ENCODE measurements around the gene PHACTR1. TPM values are rescaled to one million over a fixed set of nuclear protein-coding genes. Genes with fewer than 3 reads are reported as not detected.

PHACTR1 gene
- total and polyA plus RNA-seq, 9 of the 15 experiments (the other 6 are each of a cell fraction or from before 2014, with no cell fraction given), result 11.5 to 32.6 (median 22.0) TPM

DNA sequence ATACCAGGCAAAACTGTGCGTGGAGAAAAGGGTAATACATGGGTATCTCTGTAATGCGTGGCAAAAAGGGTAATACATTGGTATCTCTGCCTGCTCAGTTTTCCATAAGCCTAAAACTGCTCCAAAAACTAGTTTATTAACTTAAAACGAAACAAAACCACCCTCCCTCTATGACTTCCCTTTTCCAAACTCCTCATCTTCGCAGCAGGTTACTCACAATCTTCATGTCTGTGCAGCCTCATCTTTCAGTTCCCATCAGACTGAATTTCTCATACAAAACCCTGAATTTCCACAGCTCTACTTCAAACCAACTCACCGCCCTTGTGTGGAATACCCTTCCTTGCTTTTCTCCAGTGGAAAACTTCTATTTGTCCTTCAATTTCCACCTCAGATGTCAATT lies 199.4 kb downstream of the PHACTR1 start:
- CTCF ChIA-PET (ENCODE audit: low intra/inter-chr PET ratio), result interaction anchor here (0.7 kb wide), 1 partner anchor 315 kb away, joined by 3 read pairs; no protein-coding TSS in a partner anchor
- POLR2A ChIA-PET, result no interaction called here

More for the DNA sequence above, 199.4 kb downstream of the PHACTR1 start:
- Histone ChIP-seq H3K27me3 (ENCODE audit: control insufficient read depth in 2 of 2, insufficient read depth in 2 of 2, low read length in 2 of 2) (peaks cover 0 to 4% of the 10 kb centered on the region in 2 experiments; a peak in 2 of 5 replicates), H3K36me3 (ENCODE audit: control insufficient read depth, insufficient read depth, low read length) (no peaks in the 10 kb centered on the region), H3K4me1 (replicated peaks in 1 of 2; ENCODE audit: control insufficient read depth in 2 of 2, insufficient read depth in 2 of 2, low read length in 2 of 2) (no peaks in the 10 kb centered on the region), H3K4me3 (no peak overlapping the region), H3K79me2 (ENCODE audit: control insufficient read depth, insufficient read depth, low read length) (no peaks in the 10 kb centered on the region), H3K27ac (ENCODE audit: extremely low read depth, low read depth, low read length) (no peak overlapping the region), H3K9me3 (replicated peaks; ENCODE audit: control insufficient read depth, insufficient read depth, low read depth, low read length) (no peaks in the 10 kb centered on the region), H3K9ac (ENCODE audit: insufficient read depth in 1 of 2, low read depth in 2 of 2, low read length in 2 of 2) (no peak overlapping the region), H2AFZ (ENCODE audit: low read depth, low read length) (no peak overlapping the region), H3K4me2 (ENCODE audit: insufficient read depth, low read length) (no peak overlapping the region), H4K20me1 (replicated peaks; ENCODE audit: control insufficient read depth, insufficient read depth, low read length) (no peaks in the 10 kb centered on the region), H3K9me1 (ENCODE audit: control insufficient read depth, insufficient read depth, low read length) (no peaks in the 10 kb centered on the region)
- no peak for ATAC-seq
- FAIRE-seq, result no peak
- 0% methylated on average over 5 of the region's 5 CpGs for WGBS (ENCODE audit: insufficient coverage, low coverage, missing lambda C conversion rate)
- TF ChIP-seq CHD4 (IDR thresholded peaks at IDR 0.05; ENCODE audit: insufficient read depth, insufficient replicate concordance, low read depth, low read length, poor library complexity, severe bottlenecking), result no peak
- no peak for TF ChIP-seq KDM5B (IDR thresholded peaks at IDR 0.05; ENCODE audit: insufficient replicate concordance, low read depth, low read length)
- TF ChIP-seq TEAD4 (IDR thresholded peaks at IDR 0.05; ENCODE audit: low read length), result no peak
- TF ChIP-seq TEAD4 (CRISPR knock-in tag; IDR thresholded peaks at IDR 0.05; ENCODE audit: borderline replicate concordance), result no peak
- no peak for TF ChIP-seq PHTF2 (CRISPR knock-in tag; IDR thresholded peaks at IDR 0.05)
- no peak for TF ChIP-seq HEY1 (CRISPR knock-in tag; IDR thresholded peaks at IDR 0.05; ENCODE audit: borderline replicate concordance)
- no peak for TF ChIP-seq SIRT6 (IDR thresholded peaks at IDR 0.05; ENCODE audit: low read depth, low read length)
- TF ChIP-seq, protein P1, sequence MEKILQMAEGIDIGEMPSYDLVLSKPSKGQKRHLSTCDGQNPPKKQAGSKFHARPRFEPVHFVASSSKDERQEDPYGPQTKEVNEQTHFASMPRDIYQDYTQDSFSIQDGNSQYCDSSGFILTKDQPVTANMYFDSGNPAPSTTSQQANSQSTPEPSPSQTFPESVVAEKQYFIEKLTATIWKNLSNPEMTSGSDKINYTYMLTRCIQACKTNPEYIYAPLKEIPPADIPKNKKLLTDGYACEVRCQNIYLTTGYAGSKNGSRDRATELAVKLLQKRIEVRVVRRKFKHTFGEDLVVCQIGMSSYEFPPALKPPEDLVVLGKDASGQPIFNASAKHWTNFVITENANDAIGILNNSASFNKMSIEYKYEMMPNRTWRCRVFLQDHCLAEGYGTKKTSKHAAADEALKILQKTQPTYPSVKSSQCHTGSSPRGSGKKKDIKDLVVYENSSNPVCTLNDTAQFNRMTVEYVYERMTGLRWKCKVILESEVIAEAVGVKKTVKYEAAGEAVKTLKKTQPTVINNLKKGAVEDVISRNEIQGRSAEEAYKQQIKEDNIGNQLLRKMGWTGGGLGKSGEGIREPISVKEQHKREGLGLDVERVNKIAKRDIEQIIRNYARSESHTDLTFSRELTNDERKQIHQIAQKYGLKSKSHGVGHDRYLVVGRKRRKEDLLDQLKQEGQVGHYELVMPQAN (IDR thresholded peaks at IDR 0.05; ENCODE audit: borderline replicate concordance), result no peak
- no peak for TF ChIP-seq ZNF197 (CRISPR knock-in tag; IDR thresholded peaks at IDR 0.05; ENCODE audit: low read depth)
- no peak for TF ChIP-seq TCF7L2 (IDR thresholded peaks at IDR 0.05; ENCODE audit: low read depth, low read length)
- no peak for TF ChIP-seq ZNF133 (CRISPR knock-in tag; IDR thresholded peaks at IDR 0.05)
- no peak for TF ChIP-seq GTF2E2 (tag; IDR thresholded peaks at IDR 0.05)
- TF ChIP-seq, protein P2, sequence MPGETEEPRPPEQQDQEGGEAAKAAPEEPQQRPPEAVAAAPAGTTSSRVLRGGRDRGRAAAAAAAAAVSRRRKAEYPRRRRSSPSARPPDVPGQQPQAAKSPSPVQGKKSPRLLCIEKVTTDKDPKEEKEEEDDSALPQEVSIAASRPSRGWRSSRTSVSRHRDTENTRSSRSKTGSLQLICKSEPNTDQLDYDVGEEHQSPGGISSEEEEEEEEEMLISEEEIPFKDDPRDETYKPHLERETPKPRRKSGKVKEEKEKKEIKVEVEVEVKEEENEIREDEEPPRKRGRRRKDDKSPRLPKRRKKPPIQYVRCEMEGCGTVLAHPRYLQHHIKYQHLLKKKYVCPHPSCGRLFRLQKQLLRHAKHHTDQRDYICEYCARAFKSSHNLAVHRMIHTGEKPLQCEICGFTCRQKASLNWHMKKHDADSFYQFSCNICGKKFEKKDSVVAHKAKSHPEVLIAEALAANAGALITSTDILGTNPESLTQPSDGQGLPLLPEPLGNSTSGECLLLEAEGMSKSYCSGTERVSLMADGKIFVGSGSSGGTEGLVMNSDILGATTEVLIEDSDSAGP (CRISPR knock-in tag; IDR thresholded peaks at IDR 0.05), result no peak
- TF ChIP-seq, protein P3, sequence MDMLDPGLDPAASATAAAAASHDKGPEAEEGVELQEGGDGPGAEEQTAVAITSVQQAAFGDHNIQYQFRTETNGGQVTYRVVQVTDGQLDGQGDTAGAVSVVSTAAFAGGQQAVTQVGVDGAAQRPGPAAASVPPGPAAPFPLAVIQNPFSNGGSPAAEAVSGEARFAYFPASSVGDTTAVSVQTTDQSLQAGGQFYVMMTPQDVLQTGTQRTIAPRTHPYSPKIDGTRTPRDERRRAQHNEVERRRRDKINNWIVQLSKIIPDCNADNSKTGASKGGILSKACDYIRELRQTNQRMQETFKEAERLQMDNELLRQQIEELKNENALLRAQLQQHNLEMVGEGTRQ (CRISPR knock-in tag; IDR thresholded peaks at IDR 0.05), result no peak
- no peak for DNase-seq (ENCODE audit: extremely low read depth in 1 of 4, low spot score in 3 of 4)
- in situ Hi-C loops (cut with MboI) (no loop called here), intact Hi-C loops (cut with micrococcal nuclease) (no loop called here)
- no TSS peak for BruUV-seq (replicated peaks)
